Stimulated activated CD4-positive, alpha-beta T cell treated with anti-CD3 and anti-CD28 coated beads, Interleukin-12 subunit alpha, Interleukin-12 subunit beta, amount 100 ng/mL, for 4 hours (primary cell): Measurements from ENCODE around the gene HMGCLL1.

Experiments used
- DNase-seq: peaks from one replicate; pipeline ENCODE4 v3.0.0-alpha.2; 2020

The HMGCLL1 gene

DNA sequence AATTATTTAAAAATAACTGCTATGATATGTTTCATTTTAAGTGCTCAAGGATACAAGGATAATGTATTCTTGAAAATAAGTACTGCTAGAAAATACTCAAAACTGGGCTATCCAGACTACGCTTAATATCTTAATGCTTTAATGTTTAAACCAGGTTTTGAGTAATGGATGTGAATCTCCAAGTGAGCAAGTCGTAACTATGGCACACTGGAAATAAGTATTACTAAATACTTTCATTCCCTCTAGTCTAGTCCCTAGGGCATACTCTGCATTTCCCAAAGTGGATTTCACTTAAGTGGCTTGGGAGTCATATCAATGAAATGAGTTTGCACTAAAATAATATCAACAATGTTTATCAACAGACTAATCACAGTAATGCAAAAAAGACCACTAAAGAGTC is 48.1 kb downstream of the HMGCLL1 start:
- no peak for DNase-seq

DNA sequence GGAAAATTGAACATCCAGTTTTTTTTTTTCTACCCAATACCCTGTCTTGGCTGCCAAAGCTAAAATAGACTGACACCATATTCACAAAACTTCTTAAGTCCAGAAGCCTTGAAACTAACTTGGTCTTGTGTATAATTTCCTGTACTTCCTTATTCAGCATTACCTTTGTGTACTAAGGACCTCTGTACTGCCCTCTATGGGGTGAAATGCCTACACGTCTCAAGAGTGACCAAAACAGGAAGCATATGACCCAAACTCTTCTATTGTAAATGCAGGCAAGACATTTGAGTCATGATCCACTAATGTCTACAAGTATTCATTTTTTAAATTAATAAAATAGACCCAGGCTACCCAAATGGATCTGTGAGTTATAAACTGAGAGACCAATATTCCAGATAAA is 50.4 kb downstream of the HMGCLL1 start:
- no peak for DNase-seq

DNA sequence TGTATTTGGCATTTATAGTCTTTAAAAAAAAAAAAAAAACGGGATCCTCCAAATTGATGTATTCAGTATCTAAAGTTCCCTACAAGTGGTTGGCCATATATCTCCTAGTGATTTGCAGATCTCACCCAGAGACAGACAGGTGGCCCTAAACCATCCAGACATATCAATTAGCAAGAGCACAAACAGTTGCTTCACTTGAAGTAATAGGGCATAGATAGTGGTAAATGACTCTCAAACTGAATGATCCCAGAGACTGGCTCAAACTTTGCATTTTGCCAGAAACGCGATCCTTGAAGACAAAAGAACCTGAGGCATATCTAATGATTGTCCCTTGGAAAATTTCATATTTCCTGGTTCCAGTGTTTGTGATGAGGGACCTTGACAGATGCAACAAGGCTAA is 54.6 kb downstream of the HMGCLL1 start:
- no peak for DNase-seq

DNA sequence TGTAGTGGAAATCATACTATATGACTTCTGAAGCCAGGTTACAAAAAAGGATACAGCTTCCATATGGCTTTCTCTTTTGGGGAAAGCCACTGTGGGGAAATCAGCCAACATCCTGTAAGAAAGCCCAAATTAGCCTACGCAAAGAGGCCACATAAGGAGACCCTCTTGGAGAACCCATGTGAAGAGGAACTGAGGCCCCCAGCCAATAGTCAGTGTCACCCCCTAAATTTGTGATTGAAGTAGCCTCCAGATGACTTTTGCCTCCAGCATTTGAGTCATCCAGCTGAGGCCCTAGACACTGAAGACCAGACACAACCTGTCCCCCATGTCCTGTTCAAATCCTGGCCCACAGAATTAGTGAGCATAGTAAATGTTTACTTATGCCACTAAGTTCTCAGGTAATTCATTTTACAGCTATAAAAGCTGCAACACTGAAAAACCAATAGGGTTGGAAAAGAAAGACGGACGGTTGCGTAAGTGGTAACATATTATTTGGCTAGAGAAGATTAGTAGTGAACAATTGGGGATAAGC is 60.4 kb downstream of the HMGCLL1 start:
- DNase-seq = no peak

DNA sequence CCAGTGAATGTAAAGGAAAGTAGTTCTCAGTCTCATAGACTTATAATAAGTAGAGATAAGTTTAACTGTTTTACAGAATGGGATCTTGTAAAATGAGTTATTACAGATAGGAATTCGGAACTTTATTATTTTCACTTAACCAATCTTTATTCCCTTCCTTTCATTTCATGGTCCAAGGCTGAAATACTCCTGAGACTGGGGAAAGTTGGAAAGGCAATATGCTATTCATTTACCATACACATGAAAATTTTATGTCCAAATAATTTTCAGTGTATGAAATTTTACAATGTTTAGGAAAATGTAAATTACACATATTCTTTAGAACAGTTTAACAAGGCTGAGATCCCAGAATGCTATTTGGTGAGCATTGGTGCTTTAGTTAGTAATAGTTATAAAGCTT is 62.3 kb downstream of the HMGCLL1 start:
- DNase-seq = no peak

DNA sequence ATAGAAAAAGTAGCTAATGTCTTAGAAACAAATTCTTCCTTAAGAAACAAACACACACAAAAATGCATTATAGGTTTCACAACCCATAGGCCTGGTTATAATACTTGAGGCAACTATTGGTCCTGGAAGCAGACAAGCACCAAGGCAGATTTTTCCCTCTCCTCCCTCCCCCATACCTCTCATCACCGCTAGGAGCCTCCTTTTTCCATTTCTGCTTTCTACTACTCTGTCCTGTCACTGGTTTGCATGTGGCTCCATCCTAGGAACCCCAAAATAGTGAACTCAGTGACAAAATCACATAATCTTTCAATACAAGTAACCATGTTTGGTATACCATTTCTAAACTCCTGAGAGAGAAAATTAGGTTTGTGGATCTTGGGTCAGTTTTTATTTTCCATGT is 66.1 kb downstream of the HMGCLL1 start:
- DNase-seq = no peak

DNA sequence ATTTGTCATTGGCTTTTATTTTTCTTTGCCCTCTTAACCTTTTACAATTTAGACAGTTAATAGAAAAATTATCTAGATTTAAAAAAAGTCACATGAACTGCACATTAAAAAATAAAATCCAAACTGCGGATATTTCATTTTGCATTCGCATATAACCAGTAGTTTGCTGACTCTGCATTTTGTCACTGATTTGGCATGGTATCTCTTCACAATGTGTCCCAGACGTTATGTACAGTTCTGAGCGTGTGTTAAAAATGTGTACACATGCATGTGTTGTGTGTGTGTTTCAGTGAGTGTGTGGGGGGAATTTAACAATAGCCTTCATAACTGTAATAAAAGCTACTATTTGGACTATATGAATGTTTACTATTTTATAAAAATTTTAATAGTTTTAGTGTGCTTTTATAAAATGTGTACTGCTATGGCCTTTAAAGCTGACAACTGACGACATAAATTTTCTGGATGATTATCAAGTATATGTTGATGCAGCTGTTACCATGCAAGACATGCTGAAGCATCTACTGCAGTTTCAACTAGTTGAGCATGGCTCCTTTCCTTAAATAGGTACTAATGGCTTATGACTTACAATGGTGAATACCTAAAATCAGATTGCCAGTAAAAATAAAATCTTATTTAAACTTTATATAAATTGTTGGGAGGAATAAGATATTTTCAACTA is 67.7 kb downstream of the HMGCLL1 start:
- no peak for DNase-seq

DNA sequence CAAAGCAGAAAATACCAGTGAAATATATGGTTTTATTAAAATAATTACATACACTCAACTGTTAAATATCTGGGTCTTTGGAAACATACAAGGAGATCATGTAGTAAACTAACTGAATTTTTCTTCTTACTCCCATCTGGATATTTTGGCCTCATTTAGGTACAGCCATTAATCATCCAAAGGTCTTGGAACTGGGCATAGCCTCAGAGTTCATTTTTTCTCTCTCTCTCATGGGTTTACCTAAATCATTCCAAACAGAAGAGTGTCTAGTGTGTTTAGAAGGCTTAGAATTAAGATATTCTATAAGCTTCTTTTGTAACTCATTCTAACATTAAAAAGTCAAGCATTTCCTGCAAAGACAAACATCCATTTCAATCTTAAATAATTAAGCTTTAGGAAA is 79.4 kb downstream of the HMGCLL1 start:
- no peak for DNase-seq

DNA sequence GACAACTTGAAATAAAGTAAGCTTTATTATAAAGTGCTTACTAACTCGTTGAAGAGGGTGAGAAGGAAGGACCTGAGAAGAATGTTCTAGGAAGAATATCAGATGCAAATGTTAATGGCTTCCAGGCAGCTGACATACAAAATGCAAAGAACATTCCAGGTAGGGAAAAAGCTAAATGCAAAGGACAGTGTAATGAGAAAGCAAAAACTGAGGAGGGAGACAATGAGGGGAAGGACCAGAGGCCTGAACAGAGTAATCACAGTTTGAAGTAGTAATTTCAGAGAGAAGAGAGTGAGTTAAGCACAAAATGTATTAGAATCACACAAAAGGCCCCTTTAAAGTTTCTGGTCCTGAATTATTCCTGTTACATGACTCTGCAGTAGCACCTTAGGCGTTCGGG is 81.3 kb downstream of the HMGCLL1 start:
- no peak for DNase-seq

DNA sequence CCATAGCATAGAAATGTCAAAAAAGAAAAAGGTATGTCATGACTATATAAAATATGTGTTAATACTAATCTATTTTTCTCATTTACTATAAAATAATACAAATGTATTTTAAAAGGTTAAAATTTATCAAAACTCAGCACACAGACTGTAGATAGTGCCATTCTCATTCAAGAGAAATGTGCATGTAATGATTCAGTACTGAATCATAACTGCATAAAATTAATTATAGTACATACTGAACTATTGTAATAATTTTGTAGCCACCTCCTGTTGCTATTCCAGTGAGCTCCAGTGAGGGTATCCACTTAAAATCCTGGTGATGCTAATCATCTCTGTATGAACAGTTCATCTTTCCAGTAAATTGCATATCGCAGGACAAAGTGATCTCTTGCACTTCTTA is 82.8 kb downstream of the HMGCLL1 start:
- no peak for DNase-seq

DNA sequence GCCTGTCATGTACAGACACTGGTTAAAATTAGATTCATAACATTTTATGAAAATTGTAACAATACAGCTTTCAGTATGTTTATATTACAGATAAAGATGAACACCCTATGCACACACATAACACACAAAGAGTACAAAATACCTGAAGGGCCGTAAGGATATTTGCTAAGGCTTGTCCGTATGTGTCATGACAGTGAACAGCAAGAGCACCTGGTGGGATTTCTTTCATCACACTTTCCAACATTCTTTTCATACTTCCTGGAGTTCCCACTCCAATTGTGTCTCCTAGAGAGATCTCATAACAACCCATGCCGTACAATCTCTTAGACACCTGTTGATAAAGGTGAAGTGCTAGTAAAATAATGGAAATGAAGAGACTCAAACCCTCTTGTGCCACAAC is 83.7 kb downstream of the HMGCLL1 start:
- no peak for DNase-seq

DNA sequence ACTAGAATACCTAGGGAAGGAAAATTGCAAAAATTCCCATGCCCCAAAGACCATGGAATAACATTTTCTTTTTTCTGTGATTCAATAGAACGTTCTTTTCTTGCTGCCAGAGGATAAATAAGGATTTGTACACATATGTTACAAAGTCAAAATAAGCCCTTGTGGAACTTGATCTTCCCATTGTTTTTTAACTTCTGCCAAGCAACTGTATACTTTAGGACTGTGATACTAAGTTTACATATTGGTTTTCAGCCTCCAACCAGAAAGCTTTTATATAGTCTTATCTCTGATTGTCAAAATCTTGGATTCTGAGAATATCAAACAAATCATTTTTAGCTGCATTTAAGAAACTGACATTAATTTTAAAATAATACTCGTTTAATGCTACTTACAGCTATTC is 84.6 kb downstream of the HMGCLL1 start:
- DNase-seq = no peak

DNA sequence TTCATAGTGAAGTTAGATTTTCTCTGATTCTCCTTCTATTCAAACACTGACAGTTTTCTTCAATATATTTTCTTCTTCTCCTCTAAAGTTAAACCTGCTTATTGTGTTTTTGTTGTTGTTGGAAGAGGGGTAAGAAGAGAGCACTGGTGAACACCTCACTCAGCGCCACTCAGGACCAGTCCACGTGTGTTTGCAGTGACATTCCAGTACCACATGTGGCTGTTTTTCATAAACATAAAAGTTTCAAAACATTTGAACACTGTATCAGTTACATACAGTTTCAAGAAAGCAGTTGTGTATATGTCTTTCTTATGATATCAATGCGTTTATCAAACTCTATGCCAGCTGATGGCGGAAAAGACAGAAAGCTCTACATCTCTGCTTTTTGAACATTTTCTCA is 86.7 kb downstream of the HMGCLL1 start:
- no peak for DNase-seq

DNA sequence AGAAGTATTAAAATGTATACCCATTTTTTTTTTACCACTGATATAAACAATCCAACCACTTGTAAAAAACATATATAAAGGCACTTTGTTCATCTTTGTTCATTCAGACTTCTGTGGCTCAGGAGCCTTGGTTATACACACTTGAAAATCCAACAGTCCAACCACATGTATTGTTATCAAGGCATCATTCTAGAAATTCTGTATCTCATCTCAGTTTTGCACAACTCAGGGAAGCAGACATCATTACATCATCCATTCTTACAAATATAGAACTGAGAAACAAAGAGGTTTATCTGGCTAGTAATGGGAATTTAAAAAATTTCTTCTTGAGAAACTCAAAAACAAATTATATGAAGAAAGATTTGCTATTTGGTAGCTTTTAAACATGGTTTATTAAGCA is 88.1 kb downstream of the HMGCLL1 start:
- DNase-seq = no peak

DNA sequence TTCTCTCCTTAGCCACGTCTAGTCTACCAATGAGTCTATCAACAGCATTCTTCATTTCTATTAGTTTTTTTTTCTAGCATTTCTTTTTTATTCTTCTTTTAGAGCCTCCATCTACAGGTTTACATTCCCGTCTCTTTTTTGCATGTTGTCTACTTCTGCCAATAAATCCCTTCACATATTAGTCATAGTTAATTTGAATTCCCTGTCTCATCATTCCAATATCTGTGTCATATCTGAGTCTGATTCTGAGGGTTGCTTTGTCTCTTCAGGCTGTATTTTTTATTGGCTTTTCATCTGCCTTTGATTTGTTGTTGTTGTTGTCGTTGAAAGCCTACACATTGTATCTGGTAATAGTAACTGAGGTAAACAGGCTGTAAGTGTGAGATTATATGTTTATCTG is 104.6 kb downstream of the HMGCLL1 start:
- DNase-seq = no peak

DNA sequence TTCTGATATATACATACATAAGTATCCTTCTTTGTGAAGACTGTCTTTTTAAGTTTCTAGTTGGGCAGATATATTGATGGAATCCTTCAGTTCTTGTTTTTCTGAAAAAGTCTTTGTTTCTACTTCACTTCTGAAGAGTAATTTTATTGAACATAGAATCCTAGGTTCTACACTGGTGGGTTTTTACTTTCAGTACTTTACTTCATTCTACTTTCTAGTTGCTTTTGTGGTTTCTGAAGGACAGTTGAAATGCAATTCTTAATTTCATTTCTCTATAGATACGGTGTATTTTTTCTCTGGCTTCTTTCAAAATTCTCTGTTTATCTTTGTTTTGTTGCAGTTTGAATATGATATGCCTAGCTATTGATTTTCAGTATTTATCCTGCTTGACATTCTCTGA is 105.3 kb downstream of the HMGCLL1 start:
- no peak for DNase-seq

DNA sequence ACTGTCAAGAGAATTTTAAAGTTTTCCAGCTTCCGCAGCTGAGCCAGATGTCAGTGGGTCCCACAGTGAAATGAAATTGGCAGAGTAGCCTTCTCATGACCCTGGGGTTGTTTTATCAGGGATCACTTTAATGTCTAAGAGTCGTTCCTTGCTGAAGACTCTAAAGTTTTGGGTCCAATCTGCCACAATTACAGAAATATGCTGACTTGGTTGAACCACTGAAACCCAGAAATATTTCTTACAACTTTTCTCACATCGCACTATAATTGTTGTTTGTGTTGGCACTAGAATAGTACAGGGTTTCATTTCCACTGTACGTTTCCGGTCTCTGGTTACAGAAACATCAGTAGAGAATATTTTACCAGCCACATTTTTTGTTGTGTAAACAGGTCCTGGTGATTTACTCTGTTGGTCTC is 109.0 kb downstream of the HMGCLL1 start:
- DNase-seq = no peak

DNA sequence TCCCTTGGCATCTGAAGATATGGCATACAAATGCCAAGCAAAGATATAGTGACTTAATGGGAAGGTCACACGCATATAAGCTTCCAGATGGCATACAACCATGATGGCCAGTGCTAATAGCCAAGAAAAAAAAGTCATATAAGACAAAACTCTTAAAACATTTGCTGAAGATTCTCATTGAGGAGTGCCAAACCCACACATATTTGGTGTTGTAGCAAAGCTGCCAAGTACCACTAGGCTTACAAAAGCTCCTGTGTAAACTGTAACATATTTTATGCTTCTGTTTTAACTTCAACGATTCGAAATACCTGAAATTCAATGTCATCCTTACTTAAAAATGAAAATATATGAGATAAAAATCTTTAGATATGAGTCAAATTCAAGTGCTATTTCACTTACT is 123.0 kb downstream of the HMGCLL1 start:
- no peak for DNase-seq

DNA sequence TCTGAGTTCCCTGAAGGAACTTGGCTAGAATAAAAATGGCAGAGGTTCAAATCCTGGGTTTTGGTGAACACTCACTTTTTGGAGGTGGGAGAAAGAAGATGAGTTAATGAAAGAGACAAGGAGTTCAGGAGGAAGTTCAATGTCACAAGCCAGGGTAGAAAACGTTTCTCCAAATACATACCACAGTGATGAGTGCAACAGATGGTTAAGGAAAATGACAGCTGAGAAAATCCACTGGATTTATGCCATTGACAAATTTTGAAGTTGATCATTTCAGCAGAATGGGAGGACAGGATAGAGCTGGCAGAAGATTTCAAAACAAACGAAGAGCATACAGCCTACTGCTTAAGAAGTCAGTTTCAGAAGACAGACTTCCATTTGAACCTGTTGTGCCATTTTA is 129.0 kb downstream of the HMGCLL1 start:
- DNase-seq = no peak

DNA sequence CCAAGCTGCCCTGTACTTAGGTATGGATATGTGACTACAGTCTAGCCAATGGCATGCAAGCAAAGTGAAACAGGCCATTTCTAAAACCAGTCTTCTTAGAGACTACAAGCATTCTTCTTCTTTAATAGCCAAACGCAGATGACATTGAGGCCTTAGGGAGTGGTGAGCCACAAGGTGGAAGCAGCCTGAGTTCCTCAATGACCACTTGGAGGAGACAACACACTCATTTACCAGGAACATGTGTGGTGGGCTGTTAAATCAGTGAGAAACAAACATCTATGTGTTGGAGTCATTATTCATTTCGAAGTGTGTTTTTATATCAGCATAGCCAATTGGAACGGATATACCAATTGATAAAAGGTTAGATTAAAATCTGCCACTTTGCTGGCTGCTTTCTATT is 129.8 kb downstream of the HMGCLL1 start:
- no peak for DNase-seq

DNA sequence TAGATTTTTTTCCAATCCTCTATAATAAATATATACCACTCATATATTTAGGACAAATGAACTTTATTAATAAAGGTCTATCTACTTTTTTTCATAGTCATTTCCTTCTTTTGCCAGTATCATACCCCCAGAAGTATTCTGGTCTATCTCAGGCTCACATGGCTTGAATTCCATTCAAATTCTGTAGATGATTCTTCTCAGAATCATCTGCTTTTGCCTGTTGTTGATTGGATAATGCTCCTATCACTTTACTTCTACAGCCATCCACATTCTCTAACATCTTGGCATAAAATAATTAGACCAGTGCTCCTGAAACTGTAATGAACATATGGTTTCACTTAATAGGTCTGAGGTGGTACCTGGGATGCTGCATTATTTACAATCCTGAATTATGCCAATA is 130.5 kb downstream of the HMGCLL1 start:
- DNase-seq = no peak

DNA sequence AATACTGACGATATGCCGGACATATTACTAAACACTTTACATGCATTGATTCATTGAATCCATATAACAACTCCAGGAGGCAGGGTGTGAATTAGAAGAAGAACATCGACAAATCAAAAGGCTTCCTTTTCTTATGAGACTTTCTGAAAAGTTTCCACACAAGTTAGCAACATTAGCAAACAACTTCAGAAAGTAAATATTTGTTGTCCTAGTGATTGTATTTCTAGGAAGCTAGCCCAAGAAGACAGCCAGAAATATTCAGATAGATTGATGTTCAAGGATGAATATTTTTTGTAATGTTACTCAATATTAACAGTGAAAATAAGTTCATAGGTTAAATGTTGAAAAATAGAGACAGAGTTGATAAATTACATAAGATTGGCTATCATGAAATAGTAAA is 131.1 kb downstream of the HMGCLL1 start:
- no peak for DNase-seq

DNA sequence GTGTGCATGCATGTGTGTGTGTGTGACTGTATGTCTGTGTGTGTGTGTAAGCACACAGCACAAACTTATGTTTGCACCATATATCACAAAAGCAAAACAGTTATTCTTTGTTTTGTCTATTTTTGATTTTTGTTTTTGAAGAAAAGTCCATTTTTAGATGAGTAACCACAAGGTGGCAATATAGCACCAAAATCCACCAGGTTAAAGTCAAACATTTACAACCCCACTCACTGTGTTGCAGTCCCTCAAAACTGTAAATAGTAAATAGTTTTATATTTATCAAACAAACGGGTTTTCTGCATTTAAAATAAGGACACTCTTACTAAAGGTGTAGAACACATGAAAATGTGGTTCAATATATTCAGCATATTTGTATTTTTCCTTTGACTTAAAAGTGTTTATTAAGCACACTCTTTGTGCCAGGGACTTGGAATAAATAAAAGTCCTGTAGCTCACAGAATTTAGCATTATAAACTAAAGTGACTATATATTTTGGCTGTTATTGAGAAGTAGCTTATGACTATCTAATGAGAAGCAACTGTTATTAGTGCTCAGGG is 133.3 kb downstream of the HMGCLL1 start:
- DNase-seq = no peak

DNA sequence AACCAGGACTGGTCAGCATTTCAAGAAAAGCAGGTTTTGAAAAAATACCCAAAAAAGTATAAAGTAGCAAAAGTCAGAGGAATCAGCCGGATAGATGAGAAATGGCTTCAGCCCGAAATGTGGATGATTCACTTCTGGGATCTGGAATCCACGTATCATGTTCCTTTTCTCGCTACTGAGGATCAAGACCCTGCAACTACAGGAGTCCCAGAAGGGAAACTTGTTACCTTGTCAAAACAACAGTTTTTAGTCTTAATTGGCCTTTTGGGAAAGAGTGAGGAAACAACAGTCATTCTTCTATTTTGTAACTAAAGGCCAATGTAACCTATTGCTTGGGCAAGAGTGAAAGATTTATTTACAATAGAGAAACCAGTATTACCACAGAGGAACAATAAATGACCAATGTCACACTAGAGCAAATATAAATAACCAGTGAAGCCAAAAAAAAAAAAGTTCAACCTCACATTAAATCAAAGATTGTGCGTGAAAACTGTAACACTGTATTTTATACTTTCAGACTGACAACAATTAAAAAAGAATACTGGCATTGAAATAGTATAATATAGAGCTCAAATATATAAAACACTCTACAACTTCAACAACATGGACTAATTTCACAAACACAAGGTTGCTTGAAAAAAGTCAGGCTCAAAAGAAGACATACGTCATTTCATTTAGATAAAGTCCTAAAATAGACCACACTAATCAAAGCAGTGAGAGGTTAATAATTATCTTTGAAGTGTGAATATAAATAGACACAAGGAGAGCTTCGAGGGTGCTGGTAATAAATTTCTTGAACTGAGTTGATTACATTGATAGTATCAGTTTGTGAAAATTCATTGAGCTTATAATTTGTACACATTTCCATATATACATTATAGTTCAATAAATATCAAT is 135.5 kb downstream of the HMGCLL1 start:
- no peak for DNase-seq
